Colon (tissue), 2 donors: ENCODE measurements around the gene HERC5.
"Not testable (repeated sequence)": the region's sequence is repeated elsewhere in the genome, so short reads cannot be mapped to it uniquely, and the experiment has no call there.

Experiments used
- FAIRE-seq: peaks from 2 replicates; lab custom pipeline; 2012; peaks lifted over from hg19 to GRCh38; lab: Jason Lieb, UNC
- donor health status: control.
- donor health status: control.

HERC5 gene

DNA sequence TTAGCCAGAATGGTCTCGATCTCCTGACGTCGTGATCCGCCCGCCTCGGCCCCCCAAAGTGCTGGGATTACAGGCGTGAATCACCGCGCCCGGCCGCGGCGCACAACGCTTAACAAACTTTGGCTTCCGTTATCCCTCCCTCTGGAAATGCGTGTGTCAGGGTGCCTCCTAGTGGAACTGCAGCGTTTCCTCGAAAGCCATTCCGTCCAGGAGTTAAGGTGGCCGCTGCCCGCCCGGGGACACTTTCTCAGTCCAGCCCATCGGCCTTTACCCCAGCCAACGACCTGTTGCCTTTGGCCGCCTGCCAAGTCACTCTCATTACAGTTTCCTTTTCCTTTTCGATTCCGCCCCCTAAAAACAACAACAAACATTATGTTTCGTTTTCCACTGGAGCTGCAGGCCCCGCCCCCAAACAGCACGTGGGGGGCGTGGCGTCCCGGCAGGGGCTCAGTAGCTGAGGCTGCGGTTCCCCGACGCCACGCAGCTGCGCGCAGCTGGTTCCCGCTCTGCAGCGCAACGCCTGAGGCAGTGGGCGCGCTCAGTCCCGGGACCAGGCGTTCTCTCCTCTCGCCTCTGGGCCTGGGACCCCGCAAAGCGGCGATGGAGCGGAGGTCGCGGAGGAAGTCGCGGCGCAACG lies at the start of gene HERC5:
HERC5 (plus strand) TSS at position 450 of the 637 bp plus-strand sequence; CDS start at position 601, 151 bp downstream.
- FAIRE-seq: no peak

DNA sequence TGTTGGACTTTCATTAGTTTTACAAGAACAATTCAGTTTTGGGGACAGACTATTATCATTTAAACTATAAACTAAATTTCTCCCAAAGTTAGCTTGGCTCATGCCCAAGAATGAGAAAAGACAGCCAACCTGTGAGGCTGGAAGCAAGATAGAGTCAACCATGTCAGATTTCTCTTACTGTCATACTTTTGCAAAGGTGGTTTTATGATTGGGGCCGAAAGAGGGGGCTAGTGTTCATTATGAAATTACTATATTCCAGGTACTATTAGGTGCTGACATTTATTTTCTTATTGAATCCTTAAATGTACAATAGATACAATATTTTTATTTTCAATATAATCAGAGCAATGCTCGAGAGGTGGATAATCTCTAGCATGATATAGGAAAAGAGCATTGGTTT lies 47.7 kb upstream of the HERC5 start:
- no peak for FAIRE-seq

DNA sequence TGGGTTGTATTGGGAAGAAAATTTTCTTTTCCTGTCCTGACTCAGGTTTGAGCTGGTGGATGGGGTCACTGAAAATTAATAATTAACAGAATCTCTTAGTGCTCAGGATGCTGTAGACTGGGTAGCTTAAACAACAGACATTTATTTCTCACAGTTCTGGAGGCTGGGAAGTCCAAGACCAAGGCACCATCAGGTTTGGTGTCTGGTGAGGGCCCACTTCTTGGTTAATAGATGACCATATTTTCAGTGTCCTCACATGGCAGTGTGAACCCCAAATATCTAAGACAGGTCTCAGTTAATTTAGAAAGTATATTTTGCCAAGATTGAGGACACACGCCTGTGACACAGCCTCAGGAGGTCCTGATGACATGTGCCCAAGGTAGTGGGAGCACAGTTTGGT lies 47.1 kb upstream of the HERC5 start:
- no peak for FAIRE-seq

DNA sequence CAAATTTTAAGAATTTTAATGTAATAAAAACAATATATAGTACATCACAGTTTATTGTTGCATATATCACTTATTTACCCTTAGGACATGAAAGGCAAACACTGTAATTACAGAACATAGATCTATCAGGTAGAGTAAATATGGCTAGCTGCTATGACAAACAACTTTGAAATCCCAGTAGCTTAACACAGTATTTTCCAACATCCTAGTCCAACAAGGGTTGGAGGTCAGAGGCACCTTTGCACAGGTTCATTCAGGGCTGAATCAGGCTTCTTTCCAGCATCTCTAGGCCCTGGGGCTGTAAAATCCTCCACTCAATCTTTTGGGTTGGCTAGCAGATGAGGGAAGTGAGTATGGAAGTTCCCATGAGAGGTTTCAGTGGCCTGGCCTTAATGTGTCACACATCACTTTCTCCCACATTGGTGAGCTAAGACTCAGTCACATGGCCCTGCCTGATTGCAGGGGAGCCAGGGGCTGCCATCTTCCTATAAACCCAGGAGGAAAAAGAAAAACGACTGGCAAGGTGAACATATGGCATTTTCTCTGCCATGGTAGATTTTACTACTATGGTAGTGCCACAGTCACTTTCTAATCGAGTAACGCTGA lies 45.3 kb upstream of the HERC5 start:
- FAIRE-seq: no peak

DNA sequence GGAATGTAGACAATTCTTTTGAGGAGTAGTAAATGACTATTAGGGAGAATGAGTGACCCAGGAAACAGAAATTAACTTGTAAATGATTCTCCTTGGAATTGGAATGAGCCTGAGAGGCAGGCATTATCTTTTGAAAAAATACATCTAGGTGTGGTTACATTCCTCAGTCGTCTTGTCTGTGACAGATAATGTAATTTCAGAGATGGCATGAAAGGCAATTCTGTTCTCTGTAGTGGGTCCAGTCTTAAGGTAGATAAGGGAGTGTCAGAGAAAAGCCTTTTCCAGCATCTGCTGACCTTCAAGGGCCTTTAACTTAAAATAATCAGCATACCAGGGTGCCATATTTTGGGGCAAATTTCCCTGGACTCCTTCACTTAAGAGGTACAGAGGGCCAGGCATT lies 43.1 kb upstream of the HERC5 start:
- no peak for FAIRE-seq

DNA sequence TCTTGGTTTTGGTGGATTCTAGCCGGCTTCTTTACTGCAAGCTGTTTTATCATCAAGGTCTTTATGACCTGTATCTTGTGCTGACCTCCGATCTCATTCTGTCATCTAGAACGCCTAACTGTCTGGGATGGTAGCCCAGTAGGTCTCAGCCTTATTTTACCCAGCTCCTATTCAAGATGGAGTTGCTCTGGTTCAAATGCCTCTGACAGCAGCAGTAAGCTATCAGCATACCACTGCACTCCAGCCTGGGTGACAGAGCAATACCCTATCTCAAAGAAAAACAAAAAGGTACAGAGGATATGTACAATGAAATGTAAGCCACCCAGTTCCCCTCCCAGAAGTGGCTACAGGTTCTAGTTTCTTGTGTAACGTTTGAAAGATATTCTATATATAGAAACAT lies 42.2 kb upstream of the HERC5 start:
- FAIRE-seq: no peak

DNA sequence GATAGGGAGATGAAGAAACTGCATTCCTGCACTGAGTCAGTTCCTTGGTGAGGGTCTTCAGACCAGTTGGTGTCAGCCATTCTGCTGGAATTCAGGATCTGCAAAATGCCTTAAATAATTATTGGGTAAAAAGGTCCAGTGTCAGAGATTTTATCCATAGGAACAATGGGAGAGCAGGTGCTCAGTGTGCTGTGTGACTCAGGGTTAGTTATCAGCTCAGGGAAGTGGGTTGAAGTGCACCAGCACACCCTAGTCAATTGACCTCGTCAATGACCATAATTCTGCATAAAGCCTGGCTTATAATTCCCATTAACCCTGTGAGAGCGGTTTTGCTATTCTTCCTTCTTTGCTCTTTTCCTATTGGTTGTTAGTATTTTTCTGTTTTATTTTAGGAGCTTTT lies 40.9 kb upstream of the HERC5 start:
- no peak for FAIRE-seq

DNA sequence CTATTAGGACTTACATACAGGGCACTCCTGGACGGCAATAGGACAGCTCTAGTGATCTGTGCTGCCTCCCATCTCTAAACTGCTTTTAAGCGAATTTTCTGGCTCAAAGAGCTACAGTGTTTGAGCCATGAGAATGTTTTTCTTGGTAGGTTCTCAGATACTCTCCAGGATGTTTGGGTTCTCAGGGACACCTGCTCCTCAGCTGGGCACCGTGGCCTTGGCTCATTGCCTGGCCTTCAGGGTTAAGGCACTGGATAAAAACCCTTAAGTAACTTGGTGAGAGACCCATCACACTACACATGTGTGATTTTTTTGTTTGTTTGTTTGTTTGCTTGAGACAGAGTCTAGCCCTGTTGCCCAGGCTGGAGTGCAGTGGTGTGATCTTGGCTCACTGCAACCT lies 38.5 kb upstream of the HERC5 start:
- FAIRE-seq: no peak

DNA sequence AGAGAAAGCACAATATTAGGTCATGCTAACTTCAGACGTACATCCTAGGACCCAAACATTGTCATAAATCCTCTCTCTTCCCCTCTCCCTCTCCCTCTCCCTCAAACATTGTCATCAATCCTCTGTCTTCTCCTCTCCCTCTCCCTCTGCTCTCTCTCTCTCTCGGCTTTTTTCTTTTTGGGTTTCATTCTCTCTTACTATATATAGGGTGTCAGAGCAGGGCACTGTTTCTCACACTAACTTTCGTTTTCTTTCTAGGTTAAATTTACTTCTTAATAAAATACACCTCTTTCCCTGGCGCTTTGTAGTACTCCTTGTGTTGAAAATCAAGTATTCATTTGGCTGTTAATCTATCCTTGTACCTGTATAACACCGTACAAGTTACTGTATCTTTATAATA lies 37.0 kb upstream of the HERC5 start:
- no peak for FAIRE-seq

DNA sequence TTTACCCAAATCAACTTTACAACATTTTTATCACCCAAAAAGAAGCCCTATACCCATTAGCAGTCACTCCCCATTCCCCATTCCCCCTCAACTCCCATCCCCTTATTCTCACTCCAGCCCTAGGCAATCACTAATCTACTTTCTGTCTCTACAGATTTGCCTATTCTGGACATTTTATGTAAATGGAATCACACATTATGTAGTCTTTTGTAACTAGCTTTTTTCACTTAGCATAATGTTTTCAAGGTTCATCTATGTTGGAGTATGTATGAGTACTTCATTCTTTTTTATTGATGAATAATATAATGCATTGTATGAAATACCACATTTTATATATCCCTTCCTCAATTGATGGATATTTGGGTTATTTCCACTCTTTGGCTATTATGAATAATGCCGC lies 36.1 kb upstream of the HERC5 start:
- FAIRE-seq: no peak

DNA sequence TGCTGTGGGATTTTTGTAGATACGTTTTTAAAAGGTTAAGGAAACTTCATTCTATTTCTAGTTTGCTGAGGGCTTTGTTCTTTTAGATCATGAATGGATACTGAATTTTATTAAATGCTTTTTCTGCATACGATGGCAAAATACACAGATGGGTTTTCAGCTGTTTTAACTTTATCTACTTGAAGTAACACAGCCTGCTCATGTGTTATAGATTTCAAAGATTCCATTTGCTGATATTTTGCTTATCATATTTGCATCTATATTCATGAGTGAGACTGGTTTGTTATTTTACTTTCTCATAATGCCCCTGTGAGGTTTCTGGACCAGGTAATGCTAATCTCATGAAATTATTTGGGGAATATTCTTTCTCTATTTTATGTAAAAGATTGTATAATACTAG lies 34.5 kb upstream of the HERC5 start:
- no peak for FAIRE-seq

DNA sequence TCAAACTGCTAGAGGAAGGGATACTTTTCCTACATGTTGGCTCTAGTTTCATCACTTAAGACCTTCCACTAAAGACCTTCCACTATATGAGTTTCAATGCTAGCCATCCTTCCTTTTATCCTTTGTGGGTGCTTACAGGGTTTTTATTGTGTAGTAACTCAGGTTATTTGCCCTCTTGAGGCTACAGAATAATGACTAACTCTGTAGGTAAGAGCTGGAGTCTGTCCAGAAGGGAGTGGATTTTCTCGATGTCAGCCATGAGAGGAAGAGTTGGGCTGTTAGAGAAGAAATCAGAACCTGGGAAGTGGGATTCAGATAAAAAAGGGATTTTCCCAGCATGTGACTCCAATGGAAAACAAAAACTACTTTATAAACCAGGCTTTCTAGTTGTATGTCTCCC lies 27.5 kb upstream of the HERC5 start:
- no peak for FAIRE-seq

DNA sequence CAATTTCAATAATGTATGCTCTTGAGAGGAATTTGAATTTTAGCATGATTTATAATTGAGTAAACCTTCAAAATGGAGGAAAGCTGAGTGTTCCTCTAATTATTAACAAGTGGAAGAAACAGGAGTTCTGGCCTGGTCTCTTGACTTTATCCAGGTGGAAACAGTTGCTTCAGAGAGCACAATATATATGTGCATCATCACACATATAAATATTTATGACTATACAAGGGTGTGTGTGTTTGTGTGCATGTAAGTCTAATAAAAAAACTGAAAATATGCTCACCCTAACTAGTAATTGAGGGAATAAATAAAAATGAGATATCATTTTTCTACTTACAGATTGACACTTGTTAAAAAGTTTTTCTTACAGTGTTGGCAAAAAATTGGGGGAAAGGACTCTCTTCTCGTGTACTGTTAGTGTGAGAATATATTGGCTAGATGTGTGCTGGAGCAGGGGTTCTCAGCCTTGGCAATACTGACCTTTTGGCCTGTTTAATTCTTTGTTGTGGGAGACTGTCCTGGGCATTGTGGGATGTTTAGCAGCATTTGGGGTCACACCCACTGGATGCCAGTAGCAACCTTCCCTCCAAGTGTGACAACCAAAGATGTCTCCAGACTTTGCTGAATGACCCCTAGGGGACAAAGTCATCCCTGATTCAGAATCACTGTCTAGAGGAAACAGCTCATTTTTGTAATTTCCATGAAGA lies 20.8 kb upstream of the HERC5 start:
- FAIRE-seq: no peak

DNA sequence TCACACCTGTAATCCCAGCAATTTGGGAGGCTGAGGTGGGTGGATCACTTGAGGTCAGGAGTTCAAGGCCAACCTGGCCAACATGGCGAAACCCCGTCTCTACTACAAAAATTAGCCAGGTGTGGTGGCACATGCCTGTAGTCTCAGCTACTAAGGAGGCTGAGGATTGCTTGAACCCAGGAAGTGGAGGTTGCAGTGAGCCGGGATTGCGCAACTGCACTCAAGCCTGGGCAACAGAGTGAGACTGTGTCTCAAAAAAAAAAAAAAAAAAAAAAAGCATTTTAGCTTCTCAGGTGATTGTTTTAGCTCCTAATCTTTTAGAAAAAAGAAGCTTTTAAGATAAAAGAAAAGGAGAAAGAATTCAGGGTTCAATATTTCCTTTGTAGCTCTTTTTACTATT lies 19.0 kb upstream of the HERC5 start:
- FAIRE-seq: not testable (repeated sequence)

DNA sequence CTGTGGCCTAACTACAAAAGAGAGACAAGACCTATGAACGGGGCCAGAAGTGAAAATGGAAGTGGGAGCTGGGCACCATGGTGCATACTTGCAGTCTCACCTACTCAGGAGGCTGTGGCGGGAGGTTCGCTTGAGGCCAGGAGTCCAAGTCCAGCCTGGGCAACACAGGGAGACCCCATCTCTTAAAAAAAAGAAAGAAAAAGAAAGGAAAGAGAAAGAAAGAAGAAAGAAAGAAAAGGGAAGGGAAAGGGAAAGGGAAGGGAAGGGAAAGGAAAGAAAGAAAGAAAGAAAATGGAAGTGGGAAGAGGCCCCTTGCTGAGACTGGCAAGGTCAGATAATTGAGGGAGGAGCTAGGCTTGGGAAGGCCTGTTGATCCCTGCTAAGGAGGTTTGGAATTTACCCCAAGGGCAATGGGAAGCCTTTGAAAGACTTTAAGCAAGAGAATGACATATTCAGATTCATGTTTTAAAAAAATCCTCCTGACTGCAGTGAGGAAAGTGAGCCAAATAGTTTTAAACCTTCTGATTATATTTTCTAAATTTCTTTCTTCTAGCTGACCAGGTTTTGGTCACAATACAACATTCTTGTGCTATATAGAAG lies 17.7 kb upstream of the HERC5 start:
- no peak for FAIRE-seq

DNA sequence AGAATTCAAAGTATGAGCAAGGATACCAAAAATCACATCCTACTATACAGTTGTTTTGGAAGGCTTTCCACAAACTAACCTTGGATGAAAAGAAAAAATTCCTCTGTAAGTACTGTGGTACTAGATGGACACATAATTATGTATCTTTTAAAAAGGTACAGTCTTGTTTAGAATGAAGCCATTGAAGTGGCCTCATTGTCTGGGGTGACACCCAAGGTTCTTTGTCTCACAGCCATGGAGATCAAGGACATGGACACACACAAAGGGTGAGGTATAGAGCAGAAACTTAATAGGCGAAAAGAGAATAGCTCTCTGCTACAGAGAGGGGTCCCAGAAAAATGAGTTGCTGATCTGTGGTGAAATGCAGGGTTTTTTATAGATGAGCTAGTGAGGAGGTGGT lies 16.8 kb upstream of the HERC5 start:
- no peak for FAIRE-seq

DNA sequence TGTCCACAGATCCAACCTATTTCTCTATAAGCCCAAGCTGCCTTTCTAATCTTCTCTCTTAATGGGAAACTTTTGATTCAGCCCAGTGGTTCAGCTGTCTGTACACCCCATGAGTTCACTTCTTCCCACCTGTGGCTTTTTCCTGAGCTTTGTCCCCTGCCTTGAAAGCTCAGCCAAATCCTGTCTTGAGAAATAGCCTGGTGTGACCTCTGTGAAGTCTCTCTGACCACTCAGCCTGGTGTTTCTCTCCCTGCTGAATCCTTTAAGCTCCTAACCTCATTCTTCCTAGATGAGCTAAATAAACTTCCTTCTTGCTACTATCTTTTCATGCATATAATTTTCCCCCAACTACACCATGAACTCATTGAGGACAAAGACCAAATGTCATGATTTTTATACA lies 15.2 kb upstream of the HERC5 start:
- FAIRE-seq: no peak

DNA sequence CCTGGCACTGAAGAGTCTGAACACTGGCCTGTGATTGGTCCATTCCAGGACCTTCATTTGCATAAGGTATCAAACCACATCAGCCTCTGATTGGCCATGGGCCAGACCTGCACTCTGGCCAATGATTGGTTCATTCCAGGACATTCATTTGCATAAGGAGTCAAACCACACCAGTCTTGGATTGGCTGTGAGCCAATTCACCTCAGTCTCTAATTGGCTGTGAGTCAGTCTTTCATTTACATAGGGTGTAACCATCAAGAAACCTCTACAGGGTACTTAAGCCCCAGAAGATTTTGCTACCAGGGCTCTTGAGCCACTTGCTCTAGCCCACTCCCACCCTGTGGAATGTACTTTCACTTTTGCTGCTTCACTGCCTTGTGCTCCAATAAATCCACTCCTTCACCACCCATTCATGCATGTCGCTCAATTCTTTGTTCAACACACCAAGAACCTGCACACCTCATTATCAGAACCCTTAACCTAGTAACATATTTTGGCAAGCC lies 14.2 kb upstream of the HERC5 start:
- FAIRE-seq: no peak

DNA sequence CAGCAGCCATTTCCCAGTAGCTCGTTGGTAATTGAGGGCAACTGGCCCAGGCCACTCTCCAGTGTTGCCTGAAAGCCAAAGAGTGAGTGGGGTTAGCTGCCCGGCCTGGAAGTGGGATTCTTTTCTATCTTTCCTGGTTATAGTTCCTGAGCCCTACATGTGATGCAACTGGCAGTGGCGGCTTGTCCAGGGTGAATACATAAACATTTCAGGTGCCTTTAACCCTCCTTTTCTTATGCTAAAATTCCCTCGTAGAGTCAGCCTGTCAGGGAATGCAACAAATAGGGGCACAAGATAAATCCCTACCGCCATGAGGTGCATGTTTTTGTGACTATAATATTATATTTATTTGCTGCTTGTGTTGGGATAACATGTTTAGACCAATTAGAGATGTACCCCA lies 13.4 kb upstream of the HERC5 start:
- no peak for FAIRE-seq

DNA sequence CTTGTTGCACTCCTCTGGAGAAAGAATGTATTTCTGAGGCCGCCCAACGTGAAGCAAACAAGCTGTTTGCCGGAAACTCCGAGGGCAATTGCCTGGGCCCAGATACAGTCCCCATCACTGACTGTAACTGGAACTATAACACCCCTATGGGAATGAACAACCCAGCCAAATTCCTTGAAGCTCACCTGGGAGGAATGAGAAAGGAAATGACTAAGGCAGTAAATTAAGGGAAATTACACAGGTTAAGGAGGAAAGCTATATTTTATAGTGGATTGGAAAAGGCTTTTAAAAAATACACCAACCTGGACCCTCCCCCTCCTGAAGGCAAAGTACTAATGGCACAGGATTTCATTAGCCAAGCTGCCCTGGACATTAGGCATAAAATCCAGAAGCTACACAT lies 11.7 kb upstream of the HERC5 start:
- FAIRE-seq: no peak

DNA sequence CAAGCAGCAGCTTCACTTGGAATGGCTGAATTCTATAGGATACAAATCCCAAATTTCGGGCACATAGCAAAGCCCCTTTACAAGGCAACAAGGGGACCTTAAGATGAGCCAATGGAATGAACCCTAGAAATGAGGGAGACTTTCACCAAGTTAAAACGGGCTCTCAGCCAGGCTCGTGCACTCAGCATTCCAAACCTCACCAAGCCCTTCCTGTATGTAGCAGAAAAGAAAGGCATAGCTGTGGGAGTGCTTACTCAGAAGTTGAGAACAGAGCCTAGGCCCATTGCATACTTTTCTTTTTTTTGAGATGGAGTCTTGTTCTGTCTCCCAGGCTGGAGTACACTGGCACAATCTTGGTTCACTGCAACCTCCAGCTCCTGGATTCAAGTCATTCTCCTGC lies 10.8 kb upstream of the HERC5 start:
- FAIRE-seq: no peak

DNA sequence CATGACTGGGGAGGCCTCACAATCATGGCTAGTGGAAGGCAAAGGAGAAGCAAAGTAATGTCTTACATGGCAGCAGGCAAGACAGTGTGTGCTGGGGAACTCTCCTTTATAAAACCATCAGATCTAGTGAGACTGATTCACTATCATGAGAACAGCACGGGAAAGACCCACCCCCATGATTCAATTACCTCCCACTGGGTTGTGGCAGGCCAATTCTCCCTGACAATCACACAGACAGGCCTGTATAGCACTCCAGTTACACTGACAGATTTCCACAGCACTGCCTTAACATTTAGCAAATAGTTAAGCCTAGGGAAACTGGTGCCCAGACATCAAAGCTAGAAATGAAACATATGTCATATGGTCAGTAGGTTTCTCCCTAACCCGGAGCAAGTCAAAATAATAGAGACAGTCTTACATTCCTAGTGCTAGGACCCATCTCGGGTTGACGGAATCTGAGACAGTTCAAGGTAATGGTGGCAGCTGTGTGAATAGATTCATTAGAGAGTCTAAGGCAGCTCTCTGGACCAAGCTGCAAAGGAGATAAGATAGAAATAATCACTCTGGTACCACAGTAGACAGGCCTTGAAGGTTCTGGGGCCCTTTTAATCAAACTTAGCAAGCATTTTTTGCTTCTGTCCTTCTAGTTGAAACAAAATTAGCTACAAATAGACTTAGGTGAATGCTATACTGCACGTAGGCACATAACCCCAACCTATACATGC lies 9.4 kb upstream of the HERC5 start:
- FAIRE-seq: no peak
